ENCODE results near the gene ETDC.

GRCh38 chrX:135287266-135287823, 21.9 kb upstream of the ETDC start:
- TF ChIP-seq CTCF (IDR thresholded peaks at IDR 0.05) (no peak), POLR2AphosphoS5 (IDR thresholded peaks at IDR 0.05) (no peak), POLR2A (IDR thresholded peaks at IDR 0.05) (no peak)

All from prostate gland (tissue), 2 donors.